Keratinocyte (primary cell): ENCODE measurements around the gene TMEM187.

Source experiments
- EZH2 ChIP-seq: IDR thresholded peaks from one replicate; pipeline ENCODE4 v1.6.1; 2012; ENCODE audit warnings: inconsistent platforms, mild to moderate bottlenecking, low read length, moderate library complexity
- TF ChIP-seq, protein P1 (sequence below), 3 experiments: IDR thresholded peaks in 1 of 3; conservative IDR thresholded peaks in 1 of 3; optimal IDR thresholded peaks in 1 of 3; 2 replicates in 2 of 3; 3 replicates in 1 of 3; pipeline versions ENCODE3 to v1.5.1; 2011; ENCODE audit warnings: low read length in 3 of 3, mild to moderate bottlenecking in 3 of 3, moderate library complexity in 2 of 3, control low read depth in 1 of 3, inconsistent platforms in 1 of 3; ENCODE audit not compliant: insufficient read depth in 2 of 3; ENCODE audit errors: extremely low read depth in 1 of 3

DNA sequence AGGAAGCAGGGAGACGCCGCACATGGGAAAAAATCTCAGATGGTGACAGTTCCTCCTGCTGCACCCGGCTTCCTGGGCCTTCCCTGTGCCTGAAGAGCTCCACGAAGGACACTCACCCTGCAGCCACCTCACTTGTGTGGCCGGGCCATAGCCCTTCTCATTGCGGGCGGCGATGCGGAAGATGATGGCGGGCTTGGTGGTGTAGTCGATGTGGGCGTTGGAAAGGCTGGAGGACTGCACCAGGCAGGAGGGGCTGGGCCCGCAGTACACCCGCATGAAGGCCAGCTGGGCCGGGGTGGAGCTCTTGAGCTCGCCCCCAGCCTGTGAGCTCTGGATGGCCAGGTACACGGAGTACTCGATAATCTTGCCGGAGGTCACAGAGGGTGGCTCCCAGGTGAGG, 22.4 kb upstream of the TMEM187 start:
- TF ChIP-seq, protein P1, sequence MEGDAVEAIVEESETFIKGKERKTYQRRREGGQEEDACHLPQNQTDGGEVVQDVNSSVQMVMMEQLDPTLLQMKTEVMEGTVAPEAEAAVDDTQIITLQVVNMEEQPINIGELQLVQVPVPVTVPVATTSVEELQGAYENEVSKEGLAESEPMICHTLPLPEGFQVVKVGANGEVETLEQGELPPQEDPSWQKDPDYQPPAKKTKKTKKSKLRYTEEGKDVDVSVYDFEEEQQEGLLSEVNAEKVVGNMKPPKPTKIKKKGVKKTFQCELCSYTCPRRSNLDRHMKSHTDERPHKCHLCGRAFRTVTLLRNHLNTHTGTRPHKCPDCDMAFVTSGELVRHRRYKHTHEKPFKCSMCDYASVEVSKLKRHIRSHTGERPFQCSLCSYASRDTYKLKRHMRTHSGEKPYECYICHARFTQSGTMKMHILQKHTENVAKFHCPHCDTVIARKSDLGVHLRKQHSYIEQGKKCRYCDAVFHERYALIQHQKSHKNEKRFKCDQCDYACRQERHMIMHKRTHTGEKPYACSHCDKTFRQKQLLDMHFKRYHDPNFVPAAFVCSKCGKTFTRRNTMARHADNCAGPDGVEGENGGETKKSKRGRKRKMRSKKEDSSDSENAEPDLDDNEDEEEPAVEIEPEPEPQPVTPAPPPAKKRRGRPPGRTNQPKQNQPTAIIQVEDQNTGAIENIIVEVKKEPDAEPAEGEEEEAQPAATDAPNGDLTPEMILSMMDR (optimal IDR thresholded peaks at IDR 0.05 in 1 of 3, IDR thresholded peaks at IDR 0.05 in 1 of 3, conservative IDR thresholded peaks at IDR 0.05 in 1 of 3; ENCODE audit: extremely low read depth in 1 of 3, insufficient read depth in 2 of 3, low read length in 3 of 3) = no peak
- TF ChIP-seq EZH2 = no peak
